GOT3 (cell line): ENCODE data around the gene REX1BD.
"Not testable (repeated sequence)": the region's sequence is repeated elsewhere in the genome, so short reads cannot be mapped to it uniquely, and the experiment has no call there.

Source experiments
- DNase-seq: peaks from one replicate; lab custom pipeline; 2025; ENCODE audit warnings: mixed read lengths; lab: John Stamatoyannopoulos, UW

Gene REX1BD

DNA sequence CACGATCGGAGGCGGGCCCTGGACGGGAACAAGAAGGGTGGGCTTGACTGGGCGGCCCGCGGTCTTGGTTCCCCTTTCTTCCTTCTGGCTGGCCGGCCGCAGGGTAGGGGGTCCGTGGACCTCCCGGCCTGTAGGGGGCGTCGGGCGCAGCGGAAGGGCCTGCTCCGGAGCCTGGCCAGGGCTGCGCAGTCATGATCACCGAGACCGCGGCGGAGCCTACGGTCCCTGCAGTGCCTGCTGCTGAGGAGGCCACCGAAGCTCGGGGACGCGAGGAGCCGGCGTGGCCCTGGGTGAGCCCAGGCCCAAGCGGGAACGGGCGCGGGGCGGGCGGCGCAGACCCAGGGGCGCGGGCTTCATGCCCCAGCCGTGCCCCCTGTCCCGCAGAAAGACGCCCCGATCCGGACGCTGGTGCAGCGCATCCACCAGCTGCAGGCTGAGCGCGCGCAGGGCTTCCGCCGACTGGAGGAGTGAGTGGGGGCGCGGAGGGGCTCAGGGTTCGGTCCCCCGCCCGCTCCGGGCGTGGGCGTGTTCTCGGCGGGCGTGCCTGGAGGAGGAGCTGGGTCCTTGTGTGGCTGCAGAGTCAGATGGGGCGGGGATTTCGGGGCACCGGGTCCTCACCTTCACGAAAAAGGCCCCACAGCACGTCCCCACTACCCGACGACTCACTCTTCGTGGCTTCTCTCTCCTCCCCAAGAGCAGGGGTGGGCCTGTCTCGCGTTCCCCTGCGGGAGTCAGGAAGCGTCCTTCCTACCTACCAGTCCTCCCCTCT lies at the start of gene REX1BD:
Gene REX1BD, plus strand, starts transcription at position 188 of the 769 bp plus-strand sequence. Its CDS starts 4 bp downstream, at position 192.
- DNase-seq = peak; percentile 70

DNA sequence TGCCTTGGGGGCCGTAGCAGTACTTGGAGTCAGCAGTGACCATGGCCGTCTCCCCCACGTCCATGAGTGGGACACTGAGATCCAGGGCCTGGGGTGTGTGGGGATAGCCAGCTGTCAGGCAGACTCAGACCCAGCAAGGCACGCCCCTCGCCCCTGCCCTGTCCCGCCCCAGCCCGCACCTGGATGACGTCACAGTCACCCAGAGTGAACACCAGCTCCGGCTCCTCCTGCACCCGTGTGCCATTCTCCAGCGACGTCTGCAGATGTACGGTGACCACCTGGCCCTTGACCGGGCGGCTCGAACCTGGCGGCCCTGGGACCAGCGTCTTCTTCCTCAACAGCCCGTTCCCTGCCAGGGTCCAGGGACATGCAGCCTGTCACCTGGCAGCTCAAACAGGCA lies 49.2 kb upstream of the REX1BD start:
- no peak for DNase-seq

DNA sequence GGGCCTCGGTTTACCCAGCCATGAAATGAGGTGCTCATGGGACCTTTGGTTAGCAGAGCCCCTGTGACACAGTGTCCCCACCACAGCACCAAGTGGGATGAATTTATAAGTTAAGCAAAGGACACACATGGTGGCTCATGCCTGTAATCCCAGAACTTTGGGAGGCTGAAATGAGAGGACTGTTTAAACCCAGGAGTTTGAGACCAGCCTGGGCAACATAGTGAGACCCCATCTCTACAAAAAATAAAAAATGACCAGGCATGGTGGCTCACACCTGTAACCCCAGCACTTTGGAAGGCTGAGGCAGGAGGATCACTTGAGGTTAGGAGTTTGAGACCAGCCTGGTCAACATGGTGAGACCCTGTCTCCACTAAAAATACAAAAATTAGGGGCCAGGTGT lies 48.4 kb upstream of the REX1BD start:
- DNase-seq = not testable (repeated sequence)

DNA sequence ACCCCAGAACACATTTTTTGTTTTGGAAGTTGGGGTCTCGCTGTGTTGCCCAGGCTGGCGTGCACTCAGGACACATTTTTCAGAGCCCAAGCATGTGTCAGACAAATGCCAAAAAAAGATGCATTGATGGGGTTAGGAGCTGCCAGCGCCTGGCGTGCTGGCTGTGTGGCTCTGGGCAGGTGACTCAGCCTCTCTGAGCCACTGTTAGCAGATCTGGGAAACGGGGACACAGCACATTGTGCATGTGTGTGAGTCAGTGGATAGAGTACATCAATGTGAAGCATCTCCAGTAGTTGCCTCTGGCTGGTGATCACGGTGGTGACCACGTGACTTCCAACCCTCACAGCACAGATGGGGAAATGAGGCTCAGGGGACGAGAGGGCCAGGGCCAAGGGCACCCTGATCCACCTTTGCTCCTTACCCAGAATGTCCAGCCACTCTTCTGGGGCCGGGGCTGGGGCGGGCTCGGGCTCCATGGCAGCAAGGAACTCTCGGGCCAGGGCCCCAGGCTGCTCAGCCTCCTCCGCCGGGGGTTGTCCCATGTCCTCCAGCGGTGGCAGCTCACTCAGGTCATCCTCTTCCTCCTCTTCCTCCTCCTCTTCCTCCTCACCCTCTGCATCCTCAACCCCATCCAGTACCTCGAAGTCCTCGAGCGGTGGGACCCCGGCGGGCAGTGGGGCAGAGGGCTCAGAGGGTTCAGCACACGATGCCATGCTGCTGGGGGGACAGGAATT lies 47.2 kb upstream of the REX1BD start:
- DNase-seq = no peak

DNA sequence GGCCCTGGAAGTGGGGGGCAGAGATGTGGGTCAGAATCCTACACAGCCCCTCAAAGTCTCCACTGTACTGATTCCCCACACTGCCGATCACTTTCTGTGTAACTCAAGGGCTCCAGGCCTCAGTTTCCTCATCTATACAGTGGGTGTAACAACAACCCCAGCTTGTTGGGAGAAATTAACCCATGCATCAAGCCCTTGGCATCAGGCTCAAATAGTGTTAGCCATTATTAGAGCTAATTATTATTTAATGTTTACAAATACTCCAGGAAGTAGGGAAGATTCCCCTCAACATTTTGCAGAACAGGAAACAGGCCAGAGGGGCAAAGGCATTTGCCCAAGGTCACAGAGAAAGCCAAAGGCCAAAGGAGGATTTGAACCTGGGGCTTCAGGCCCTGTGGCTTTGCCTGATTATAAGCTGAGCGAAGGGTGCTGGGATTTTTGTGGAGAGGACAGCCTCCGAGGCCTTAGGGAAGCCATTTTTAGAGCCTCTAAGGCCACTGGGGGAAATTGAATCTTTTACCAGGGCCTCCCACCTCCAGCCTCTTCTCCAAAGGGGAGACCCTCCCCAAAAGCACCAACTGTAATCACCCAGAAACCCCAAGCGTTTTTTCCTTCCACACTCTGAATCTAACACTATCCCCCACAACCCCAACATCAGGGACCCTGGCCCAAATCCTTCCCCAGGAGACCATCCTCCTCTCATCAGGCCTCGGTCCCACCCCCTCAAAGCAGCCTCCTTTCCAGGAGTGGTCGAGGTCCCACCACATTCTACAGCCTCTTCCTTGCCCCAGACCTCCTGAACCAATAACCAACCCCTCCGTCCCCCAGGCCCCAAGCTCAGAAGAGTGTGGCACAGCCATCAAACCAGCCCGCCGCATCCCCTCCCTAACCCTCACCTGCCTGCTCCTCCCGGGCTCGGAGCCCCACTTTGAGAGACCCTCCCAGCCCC lies 46.3 kb upstream of the REX1BD start:
- DNase-seq = no peak

DNA sequence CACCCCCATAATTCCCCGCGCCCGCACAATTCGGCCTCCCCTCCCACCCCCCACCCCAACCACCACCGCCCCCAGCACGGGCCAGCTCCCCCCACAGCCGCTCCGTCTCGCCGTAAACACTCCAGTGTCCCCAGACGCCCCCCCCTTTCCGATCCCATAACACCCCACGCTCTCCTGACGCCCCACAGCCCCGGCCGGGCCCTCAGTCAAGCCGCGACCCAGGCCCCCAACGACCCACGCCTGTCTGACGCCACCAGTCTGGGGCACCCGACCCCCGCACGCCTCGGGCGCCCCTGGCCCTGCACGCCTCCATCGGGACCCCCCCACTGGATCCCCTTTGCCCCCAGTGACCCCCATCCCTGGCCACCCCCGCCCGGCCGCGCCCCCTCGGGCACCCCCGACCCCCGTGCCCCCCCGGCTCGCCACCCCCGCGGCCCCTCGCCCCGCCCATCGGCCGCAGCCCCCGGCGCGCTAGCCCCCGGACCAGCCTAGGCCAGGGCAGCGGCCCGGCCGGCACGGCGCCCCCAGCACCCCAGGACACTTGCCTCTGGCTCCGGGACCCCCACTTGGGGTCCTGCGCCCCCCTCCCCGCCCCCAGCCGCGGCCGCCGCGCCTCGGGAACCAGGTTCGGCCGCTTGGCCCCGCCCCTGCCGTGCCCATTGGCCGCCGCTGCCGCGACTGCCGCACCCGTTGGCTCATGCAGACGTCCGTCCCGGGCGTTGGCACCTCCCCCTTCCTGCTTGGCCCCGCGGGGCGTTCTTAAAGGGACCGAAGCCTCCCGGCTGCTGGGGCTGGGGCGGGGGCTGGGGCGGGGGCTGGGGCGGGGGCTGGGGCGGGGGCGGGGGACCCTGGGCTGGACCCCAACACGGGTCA lies 45.4 kb upstream of the REX1BD start, which contains the start of gene FKBP8:
Gene FKBP8, minus strand, starts transcription at position 633 of the 873 bp plus-strand sequence. CDS start 1,603 bp downstream, outside the sequence.
- peak; percentile 42 for DNase-seq

DNA sequence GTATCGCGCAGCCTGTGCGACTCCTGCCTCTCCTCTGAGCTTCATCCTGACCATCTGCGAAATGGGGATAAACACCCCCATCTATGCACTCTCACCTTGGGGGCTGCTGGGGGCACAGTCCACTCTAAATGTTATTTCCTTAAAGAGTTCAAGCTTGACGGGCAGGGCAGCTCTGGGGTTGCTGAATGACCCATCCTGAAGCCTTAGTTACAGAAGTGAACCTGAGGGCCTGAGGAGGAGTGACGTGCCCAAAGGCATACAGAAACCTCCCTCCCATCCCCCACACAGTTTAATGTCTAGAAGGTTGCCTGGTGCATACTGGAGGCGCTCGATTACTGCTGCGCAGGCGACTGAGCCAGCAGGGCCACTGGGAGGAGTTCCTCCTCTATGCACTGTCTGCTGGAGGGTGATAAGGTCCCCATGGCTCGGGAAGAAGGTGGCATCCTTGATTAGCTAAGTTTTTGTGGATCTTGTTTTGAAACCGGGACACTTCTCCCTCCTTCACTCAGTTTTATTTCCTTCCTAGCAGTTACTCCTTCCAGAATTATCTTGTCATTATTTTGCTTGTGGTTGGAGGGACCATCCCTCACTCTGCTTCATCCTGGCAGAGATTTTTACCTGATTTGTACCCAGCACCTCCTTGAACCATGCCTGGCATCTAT lies 44.7 kb upstream of the REX1BD start:
- no peak for DNase-seq

DNA sequence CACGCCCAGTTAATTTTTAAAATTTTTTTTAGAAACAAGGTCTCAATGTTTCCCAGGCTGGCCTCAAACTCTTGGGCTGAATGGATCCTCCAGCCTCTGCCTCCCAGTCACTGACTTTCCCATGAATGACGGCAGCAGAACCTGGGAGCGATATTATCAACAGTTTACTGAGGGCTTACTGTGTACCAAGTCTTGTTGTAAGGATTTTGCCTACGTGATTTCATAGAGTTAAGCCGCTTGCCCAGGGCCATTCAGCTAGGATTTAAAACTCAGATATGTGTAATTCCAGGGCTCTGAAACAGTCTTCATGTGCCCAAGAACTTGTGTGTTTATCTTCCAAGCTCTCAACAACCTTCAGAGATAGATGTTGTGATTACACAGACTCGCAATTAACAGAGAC lies 37.0 kb upstream of the REX1BD start:
- DNase-seq = no peak

DNA sequence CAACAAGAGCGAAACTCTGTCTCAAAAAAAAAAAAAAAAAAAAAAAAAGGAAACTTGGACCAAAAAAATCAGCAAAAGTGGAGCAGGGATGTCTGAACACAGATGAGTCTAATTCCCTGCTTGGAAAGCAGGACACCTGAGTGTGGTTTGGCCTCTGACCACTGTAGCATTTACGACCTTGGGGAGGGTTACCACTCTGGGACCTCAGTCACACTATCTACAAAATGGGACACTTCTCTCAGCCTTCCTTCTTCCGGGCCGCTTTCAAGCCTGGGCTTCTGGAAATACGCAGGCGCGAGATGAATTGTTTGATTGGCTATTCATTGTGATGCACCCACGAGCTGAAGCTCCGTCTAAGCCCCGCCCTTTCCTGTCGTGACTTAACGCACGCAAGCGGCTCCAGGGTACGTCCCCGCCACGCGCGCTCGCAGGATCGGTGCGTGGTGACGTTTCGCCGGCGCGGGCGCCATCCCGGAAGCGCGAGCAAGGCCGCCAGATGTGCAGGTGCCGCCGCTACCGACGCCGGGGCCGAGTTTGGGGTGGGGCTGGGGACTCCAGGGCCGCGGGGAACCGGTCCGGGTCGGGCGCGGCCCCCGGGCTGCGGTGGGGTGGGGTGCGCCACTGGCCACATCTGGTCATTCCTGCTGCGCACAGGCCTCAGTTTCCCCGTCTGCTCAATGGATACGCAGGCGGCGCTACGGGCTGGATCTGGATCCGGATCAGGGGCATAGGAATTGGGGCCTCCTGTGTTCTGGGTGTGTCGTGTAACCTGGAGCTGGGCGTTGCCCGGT lies 31.0 kb upstream of the REX1BD start, which contains the start of gene KXD1:
Gene KXD1, plus strand, starts transcription at position 460 of the 791 bp plus-strand sequence. CDS start 4,187 bp downstream, outside the sequence.
- peak; percentile 74 for DNase-seq

DNA sequence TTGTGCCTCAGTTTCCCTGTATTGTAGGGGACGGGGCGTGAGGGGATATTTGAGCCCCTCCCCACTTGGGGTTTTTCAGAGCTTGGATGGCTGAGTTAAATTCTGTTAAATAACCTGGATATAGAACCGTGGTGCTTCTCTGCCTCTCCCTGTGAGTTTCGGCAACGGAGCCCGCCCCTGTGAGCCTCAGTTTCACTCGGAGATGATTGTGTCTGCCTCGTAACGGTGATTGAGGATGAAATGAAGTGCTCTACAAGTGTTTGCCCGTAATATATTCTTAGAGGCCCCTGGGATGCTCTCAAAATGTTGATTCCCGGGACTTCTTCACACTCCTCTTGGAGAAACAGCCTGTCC lies 30.4 kb upstream of the REX1BD start:
- DNase-seq = no peak

DNA sequence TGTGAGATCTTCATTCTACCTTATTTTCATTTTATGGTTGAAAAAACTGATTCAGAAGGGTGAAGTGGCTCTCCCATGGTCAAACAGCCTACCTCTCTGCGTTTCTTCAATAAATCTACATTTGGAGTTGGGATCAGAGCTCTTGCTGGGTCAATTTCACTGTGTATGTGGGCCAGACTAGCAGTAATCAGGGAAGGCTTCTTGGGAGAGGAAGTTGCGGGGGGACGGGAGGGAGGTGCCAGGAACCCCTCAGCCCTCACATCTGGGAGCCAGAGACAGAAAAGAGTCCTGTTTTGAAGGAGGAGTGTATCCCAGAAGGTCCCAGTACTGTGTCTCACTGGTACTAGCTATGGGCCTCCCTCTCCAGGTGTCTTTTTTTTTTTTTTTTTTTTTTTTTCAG lies 30.0 kb upstream of the REX1BD start:
- no peak for DNase-seq

DNA sequence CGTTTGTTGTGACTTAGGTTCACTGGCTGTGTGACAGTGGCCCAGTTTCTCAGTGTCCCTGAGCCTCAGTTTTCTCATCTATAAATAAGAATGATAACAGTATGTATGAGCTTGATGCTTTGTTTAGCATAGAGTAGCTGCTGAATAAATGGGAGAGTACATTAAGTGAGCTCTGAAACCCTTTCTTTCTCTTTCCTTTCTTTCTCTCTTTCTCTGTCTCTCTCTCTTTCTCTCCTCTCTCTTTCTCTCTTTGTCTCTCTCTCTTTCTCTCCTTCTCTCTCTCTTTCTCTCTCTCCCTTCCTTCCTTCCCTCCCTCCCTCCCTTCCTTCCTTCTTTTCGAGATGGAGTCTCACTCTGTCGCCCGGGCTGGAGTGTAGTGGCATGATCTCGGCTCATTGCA lies 28.9 kb upstream of the REX1BD start:
- no peak for DNase-seq

DNA sequence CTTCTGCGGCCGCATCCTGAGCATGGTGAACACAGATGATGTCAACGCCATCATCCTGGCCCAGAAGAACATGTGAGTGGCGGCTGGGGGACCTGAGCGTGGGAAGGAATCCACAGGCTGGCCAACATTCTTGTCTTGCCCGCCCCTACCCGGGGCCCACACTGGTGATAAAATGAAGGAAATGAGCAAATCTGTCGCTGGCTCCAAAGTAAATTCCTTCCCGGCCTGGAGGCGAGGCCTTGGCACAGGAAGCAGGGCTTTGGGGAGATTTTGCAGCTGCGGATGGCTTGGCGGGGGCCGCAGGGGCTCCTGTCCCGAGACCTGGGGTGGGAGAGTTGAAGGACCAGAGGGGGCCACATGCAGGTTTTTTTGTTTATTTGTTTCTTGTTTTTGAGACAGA lies 26.5 kb upstream of the REX1BD start:
- DNase-seq = no peak

DNA sequence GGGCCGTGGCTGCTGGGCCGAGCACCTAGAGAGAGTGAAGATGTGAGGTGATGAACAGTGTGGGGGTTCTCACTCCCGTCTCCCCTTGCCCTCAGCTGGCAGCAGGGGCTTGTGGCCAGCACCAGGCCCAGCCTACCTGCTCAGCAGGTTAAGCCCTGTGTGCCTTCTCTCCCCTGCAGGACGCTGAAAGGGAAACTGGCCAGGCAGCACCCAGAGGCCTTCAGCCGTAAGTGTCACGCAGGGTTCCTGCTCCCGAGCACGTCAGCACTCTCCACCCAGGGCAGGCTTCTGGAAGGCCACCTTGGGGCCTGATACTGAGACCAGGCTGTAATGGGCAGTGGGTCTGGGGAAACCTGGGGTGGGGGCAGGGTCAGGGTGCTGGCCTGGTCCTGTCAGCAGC lies 21.6 kb upstream of the REX1BD start:
- no peak for DNase-seq

DNA sequence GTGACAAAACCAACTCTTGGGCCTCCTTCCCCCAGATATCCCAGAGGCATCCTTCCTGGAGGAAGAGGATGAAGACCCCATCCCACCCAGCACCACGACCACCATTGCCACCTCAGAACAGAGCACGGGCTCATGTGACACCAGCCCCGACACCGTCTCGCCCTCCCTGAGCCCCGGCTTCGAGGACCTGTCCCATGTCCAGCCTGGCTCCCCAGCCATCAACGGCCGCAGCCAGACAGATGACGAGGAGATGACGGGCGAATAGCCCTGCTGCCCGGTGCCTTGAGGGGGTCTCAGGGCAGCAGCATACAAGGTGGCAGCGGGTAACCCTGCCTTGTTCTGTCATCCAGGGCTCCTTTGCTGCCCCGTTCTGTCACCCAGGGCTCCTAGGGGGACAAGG lies 20.2 kb upstream of the REX1BD start:
- no peak for DNase-seq

DNA sequence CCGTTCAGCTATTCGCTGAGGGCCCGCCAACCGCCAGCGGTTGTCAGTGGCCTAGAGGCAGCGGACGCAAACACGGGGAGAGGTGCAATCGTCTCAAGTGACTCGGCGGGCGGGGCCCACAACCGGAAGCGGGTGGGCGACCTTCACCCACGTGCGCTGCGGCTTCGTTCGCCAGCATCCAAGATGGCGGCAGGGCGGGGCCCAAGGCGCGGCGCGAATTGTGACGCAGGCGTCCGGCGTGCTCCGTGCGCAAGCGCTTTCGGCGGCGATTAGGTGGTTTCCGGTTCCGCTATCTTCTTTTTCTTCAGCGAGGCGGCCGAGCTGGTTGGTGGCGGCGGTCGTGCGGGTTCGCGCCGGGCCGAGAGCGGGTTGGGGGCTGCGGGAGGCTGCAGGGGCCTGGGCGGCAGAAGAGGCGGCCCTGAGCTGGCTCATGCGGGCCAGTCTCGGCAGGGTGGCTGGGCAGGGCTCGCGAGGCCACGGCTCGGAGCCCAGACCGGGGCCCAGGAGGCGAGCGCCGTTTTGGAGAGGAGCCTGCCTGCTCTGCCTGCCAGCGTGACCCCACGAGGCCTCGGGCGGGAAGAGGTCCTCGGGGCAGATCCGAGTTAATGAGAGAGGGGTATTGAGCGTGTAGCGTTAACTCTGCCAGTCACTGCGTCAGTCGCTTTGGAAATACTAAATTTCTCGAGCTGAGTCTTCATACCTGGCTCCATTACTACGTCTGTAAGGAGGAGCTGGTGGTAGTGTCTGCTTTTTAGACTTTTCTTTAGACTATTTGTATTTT lies 16.8 kb upstream of the REX1BD start, which contains the start of gene UBA52:
Gene UBA52, plus strand, starts transcription at position 294 of the 781 bp plus-strand sequence. CDS start 1,444 bp downstream, outside the sequence.
- peak; percentile 91 for DNase-seq

DNA sequence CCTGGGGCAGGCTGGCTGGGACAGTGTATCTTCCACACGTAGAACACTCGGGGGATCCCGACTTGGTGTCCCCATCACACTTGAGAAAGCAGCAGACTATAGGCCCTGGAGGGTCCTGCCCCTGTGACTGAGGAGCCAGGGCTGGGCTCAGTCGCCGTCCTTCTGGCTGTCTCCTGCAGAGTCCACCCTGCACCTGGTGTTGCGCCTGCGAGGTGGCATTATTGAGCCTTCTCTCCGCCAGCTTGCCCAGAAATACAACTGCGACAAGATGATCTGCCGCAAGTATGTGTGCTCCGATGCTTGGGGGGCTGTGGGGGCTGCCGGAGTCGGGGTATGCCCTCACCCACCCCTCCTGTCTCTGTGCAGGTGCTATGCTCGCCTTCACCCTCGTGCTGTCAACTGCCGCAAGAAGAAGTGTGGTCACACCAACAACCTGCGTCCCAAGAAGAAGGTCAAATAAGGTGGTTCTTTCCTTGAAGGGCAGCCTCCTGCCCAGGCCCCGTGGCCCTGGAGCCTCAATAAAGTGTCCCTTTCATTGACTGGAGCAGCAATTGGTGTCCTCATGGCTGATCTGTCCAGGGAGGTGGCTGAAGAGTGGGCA lies 13.8 kb upstream of the REX1BD start:
- no peak for DNase-seq

DNA sequence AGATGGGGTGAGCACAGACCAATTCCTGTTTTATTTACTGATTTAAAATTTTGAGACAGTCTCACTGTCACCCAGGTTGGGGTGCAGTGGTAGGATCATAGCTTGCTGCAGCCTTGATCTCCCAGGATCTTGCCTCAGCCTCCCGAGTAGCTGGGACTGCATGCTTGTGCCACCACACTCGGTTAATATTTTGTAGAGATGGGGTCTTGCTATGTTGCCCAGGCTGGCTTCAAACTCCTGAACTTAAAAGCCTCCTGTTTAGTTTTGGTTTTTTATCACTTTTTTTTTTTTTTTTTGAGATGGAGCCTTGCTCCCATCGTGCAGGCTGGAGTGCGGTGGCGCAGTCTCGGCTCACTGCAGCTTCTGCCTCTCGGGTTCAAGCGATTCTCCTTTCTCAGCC lies 12.2 kb upstream of the REX1BD start:
- no peak for DNase-seq
